GM12891 (cell line): ENCODE measurements around the gene LILRA5.

ENCODE experiments used
- DNase-seq: peaks from one replicate; pipeline ENCODE4 v3.0.0; 2011; ENCODE audit warnings: low spot score; ENCODE audit not compliant: insufficient read length
- FAIRE-seq: peaks from 2 replicates; lab custom pipeline; 2011; peaks lifted over from hg19 to GRCh38; lab: Jason Lieb, UNC
- PAX5 ChIP-seq: IDR thresholded peaks from 2 replicates; pipeline ENCODE4 v1.6.1; 2011; ENCODE audit warnings: low read length, moderate library complexity, mild to moderate bottlenecking; ENCODE audit not compliant: insufficient read depth, severe bottlenecking
- POLR2A ChIP-seq: IDR thresholded peaks from 2 replicates; pipeline ENCODE4 v1.6.1; 2011; ENCODE audit warnings: low read depth, low read length, control low read depth
- POLR2AphosphoS5 ChIP-seq: IDR thresholded peaks from 2 replicates; pipeline ENCODE4 v1.6.1; 2011; ENCODE audit warnings: low read depth, low read length, control low read depth
- POU2F2 ChIP-seq: IDR thresholded peaks from 2 replicates; pipeline ENCODE4 v1.6.1; 2011; ENCODE audit warnings: low read depth, mild to moderate bottlenecking, control low read depth, low read length, moderate library complexity
- SPI1 ChIP-seq: IDR thresholded peaks from 2 replicates; pipeline ENCODE4 v1.6.1; 2011; ENCODE audit warnings: low read depth, low read length, control low read depth
- TAF1 ChIP-seq: IDR thresholded peaks from 2 replicates; pipeline ENCODE4 v1.6.1; 2011; ENCODE audit warnings: low read depth, low read length, control low read depth

LILRA5 gene

GRCh38 chr19:54345938-54346386 lies 33.0 kb upstream of the LILRA5 start:
- FAIRE-seq (no peak), DNase-seq (no peak)
- TF ChIP-seq SPI1 (peak; percentile 96), PAX5 (no peak)

GRCh38 chr19:54343868-54344267 lies 30.9 kb upstream of the LILRA5 start:
- TF ChIP-seq PAX5 = no peak
- TF ChIP-seq POLR2A = no peak
- no peak for TF ChIP-seq SPI1
- TF ChIP-seq POLR2AphosphoS5 = no peak
- TF ChIP-seq TAF1 = no peak
- no peak for TF ChIP-seq POU2F2
- FAIRE-seq (no peak), DNase-seq (no peak)

GRCh38 chr19:54341295-54341694 lies 28.3 kb upstream of the LILRA5 start:
- no peak for FAIRE-seq
- no peak for TF ChIP-seq POU2F2
- no peak for TF ChIP-seq SPI1
- TF ChIP-seq POLR2AphosphoS5 = no peak
- TF ChIP-seq PAX5 = no peak
- no peak for TF ChIP-seq POLR2A
- no peak for TF ChIP-seq TAF1
- DNase-seq = no peak

- no peak for DNase-seq
- no peak for FAIRE-seq
- TF ChIP-seq TAF1 (no peak), SPI1 (peak; percentile 77), POU2F2 (no peak), PAX5 (no peak), POLR2AphosphoS5 (no peak), POLR2A (no peak)
Observed at GRCh38 chr19:54339646-54340358, 26.8 kb upstream of the LILRA5 start.

GRCh38 chr19:54338521-54338920 lies 25.6 kb upstream of the LILRA5 start:
- DNase-seq = no peak
- TF ChIP-seq TAF1 = no peak
- TF ChIP-seq POLR2A = no peak
- no peak for TF ChIP-seq PAX5
- no peak for TF ChIP-seq POLR2AphosphoS5
- no peak for TF ChIP-seq POU2F2
- TF ChIP-seq SPI1 = no peak
- FAIRE-seq = no peak

GRCh38 chr19:54337858-54338230 lies 24.9 kb upstream of the LILRA5 start:
- FAIRE-seq (no peak), DNase-seq (no peak)
- TF ChIP-seq PAX5 (no peak), SPI1 (no peak), TAF1 (no peak)

DNA sequence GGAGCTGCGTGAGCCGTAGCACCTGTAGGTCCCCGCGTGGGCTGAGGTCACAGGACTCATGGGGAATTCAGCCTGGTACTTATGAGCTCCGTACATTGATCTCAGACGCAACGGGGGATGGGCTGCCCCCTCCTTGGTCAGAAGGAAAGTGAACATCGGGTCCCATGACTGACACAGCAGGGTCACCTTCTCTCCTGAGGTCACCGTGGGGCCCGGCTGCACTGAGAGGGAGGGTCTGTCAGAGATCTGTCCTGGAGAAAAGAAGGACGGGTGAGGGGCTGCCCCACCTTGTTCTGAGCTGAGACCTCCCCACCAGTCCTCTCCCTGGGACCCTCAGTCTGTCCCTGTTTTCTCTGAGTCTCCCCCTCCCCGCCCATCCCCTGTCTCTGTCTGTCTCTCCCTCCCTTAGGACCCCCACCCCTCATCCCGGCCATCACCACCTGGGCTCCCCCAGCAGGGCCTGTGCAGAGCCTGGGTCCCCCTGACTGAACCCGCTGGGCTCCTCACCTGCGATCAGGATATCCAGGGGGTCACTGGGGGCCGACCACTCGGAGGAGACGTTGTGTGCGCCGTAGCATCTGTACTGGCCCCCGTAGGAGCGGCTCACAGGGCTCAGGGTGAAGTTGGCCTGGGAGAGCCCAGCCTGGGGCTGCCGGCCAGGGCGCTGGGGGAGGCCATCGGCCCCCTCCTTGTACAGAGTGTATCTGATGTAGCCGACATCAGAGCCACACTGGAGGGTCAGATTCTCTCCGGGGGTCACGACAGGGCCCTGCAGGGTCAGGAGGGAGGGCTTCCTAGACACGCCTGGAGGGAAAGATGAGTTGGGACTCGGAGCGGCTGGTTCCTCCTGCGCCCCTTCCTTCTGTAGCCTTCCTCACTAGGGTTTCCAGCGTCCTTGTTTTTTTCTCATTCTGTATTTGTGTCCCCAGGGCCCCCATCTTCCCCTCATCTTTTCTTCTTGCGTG lies 24.2 kb upstream of the LILRA5 start:
- no peak for DNase-seq

DNA sequence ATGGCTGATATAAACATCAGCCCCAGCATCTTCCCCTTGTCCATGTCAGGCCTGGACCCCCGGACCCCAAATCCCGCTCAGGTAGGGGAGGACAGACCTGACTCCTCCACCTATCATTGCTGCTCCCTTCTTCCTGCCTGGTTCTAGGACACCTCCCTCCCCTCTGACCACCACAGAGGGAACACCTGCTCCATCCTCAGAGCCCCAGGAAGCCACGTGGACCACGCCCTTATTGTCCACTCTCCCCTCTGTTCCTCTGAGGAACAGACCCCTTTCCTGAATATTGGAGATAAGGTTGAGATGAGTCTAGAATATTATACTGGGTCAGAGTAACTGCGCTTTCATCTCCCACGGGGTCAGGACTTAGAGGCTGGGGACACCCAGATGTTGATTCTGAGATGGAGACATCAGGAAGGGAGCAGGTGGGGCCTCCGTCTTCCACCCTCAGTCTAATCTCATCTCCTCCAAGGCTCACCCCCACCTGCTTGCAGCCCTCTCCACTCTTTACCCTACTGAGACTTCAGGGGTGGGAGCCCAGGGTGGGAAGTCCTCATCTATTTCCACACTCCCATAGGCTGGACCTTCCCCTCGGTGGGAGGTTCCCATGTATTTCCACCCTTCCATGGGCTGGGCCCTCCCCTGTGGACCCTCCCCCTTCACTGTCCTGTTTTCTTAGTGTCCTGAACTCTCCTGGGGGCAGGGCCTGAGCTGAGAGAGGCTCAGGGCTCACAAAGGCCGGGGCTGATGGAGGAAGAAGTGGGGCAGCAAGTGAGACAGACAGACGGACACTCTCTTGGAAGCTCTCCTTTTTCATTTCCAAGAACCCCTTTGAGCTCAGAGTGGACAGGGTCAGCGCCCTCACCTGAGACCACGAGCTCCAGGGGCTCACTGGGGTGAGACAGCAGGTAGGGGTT lies 23.3 kb upstream of the LILRA5 start:
- TF ChIP-seq POLR2A = no peak
- TF ChIP-seq POLR2AphosphoS5 = no peak
- TF ChIP-seq PAX5 = no peak
- TF ChIP-seq TAF1 = no peak
- TF ChIP-seq SPI1 = no peak
- TF ChIP-seq POU2F2 = no peak
- FAIRE-seq = no peak
- DNase-seq = no peak

More for the DNA sequence above, 24.2 kb upstream of the LILRA5 start:
- no peak for FAIRE-seq
- TF ChIP-seq POLR2A = no peak
- no peak for TF ChIP-seq SPI1
- TF ChIP-seq POLR2AphosphoS5 = no peak
- no peak for TF ChIP-seq PAX5
- no peak for TF ChIP-seq TAF1
- no peak for TF ChIP-seq POU2F2

GRCh38 chr19:54335164-54335563 lies 22.2 kb upstream of the LILRA5 start:
- TF ChIP-seq TAF1 (no peak), POLR2AphosphoS5 (no peak), SPI1 (no peak), POU2F2 (no peak), PAX5 (no peak)
- no peak for DNase-seq
- no peak for FAIRE-seq
